ENCODE measurements around the gene HBG2.

Gene HBG2

DNA sequence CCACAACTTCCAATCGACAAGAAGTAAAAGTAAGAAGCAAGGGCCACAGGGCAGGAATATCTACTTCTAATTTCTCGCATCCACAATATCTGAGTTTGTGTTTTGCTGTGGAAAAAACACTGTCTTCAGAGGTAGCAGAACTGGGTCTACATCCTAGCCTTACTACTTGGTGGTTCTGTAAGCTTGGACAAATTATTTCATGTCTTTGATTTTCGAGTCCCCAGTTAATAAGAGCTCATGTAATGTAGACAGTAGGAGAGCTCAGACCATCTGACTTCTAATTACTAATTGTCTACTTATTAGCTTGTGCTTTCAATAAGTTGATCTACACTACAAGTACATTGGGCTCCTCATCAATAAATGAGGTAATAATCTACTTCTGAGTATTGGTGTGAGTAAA is 28.5 kb upstream of the HBG2 start:
- POLR2A ChIA-PET, result no interaction called here
- CTCF ChIA-PET, result no interaction called here
- TF ChIP-seq SUZ12 (IDR thresholded peaks at IDR 0.05), result no peak
- no peak for TF ChIP-seq ARNT (IDR thresholded peaks at IDR 0.05)
- TF ChIP-seq, protein P1, sequence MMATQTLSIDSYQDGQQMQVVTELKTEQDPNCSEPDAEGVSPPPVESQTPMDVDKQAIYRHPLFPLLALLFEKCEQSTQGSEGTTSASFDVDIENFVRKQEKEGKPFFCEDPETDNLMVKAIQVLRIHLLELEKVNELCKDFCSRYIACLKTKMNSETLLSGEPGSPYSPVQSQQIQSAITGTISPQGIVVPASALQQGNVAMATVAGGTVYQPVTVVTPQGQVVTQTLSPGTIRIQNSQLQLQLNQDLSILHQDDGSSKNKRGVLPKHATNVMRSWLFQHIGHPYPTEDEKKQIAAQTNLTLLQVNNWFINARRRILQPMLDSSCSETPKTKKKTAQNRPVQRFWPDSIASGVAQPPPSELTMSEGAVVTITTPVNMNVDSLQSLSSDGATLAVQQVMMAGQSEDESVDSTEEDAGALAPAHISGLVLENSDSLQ (IDR thresholded peaks at IDR 0.05), result no peak
- no peak for TF ChIP-seq ZNF384 (IDR thresholded peaks at IDR 0.05)
- no peak for TF ChIP-seq L3MBTL2 (conservative IDR thresholded peaks at IDR 0.05)
- no peak for TF ChIP-seq FOXA1 (IDR thresholded peaks at IDR 0.05)
- TF ChIP-seq FOXK2 (IDR thresholded peaks at IDR 0.05), result no peak
- TF ChIP-seq CTBP1 (IDR thresholded peaks at IDR 0.05; ENCODE audit: borderline replicate concordance), result no peak
- no peak for TF ChIP-seq FOXM1 (IDR thresholded peaks at IDR 0.05; ENCODE audit: borderline replicate concordance)
- no peak for TF ChIP-seq ELF4 (IDR thresholded peaks at IDR 0.05)
- no peak for DNase-seq (ENCODE audit: extremely low spot score)

DNA sequence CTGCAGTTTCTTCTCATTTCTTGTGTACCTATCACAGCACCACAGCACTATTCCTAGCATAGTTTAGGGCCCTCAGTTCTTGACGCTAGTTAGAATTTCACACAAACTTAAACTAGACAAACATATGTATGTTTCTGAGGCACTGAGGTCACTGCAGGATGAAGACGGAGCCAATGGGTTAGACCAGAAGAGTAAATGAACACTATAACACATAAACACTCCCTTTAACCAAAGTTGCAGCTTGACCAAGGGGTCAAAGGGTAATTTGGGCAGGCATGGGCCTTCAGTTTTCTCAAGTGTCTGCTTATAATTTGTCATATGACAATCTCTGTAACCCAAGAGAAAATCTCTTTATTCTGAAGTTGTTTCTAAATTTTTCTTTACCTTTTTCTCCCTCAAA is 28.0 kb upstream of the HBG2 start:
- no peak for DNase-seq (ENCODE audit: extremely low spot score)
- ChIA-PET POLR2A (no interaction called here), CTCF (no interaction called here)
- TF ChIP-seq BHLHE40 (IDR thresholded peaks at IDR 0.05; ENCODE audit: borderline replicate concordance), result no peak
- TF ChIP-seq FOXK2 (IDR thresholded peaks at IDR 0.05), result no peak
- TF ChIP-seq FOXM1 (IDR thresholded peaks at IDR 0.05; ENCODE audit: borderline replicate concordance), result no peak
- TF ChIP-seq L3MBTL2 (conservative IDR thresholded peaks at IDR 0.05), result no peak
- TF ChIP-seq ELF4 (IDR thresholded peaks at IDR 0.05), result no peak
- TF ChIP-seq FOXA1 (IDR thresholded peaks at IDR 0.05), result no peak

DNA sequence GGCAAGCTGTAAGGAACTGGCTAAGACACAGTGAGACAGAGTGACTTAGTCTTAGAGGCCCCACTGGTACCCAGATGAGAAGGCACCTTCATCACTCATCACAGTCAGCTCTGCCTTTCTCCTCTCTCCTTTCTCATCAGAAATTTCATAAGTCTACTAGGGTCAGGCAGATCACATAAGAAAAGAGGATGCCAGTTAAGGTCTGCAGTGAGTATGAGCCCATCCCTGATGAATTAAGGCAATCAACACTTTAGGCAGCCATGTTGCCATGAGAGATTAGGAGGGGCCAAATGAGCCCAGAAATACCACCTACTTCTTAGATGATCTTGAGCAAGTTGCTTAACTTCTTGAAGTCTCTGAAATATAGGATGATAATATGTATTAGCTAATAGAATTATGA is 27.0 kb upstream of the HBG2 start:
- no peak for DNase-seq (ENCODE audit: extremely low spot score)
- no peak for TF ChIP-seq SUZ12 (IDR thresholded peaks at IDR 0.05)
- no peak for TF ChIP-seq ELF4 (IDR thresholded peaks at IDR 0.05)
- TF ChIP-seq CTBP1 (IDR thresholded peaks at IDR 0.05; ENCODE audit: borderline replicate concordance), result no peak
- no peak for TF ChIP-seq TARDBP (IDR thresholded peaks at IDR 0.05)
- no peak for TF ChIP-seq ARNT (IDR thresholded peaks at IDR 0.05)
- TF ChIP-seq FOXM1 (IDR thresholded peaks at IDR 0.05; ENCODE audit: borderline replicate concordance), result no peak
- no peak for TF ChIP-seq BHLHE40 (IDR thresholded peaks at IDR 0.05; ENCODE audit: borderline replicate concordance)
- TF ChIP-seq FOXK2 (IDR thresholded peaks at IDR 0.05), result no peak
- no peak for TF ChIP-seq NFRKB (IDR thresholded peaks at IDR 0.05)
- TF ChIP-seq LEF1 (IDR thresholded peaks at IDR 0.05; ENCODE audit: borderline replicate concordance), result no peak
- TF ChIP-seq ZNF384 (IDR thresholded peaks at IDR 0.05), result no peak
- no peak for TF ChIP-seq HDGF (IDR thresholded peaks at IDR 0.05; ENCODE audit: borderline replicate concordance)
- TF ChIP-seq SP1 (IDR thresholded peaks at IDR 0.05), result no peak
- no peak for TF ChIP-seq FOXA1 (IDR thresholded peaks at IDR 0.05)
- ChIA-PET CTCF (no interaction called here), POLR2A (no interaction called here)

DNA sequence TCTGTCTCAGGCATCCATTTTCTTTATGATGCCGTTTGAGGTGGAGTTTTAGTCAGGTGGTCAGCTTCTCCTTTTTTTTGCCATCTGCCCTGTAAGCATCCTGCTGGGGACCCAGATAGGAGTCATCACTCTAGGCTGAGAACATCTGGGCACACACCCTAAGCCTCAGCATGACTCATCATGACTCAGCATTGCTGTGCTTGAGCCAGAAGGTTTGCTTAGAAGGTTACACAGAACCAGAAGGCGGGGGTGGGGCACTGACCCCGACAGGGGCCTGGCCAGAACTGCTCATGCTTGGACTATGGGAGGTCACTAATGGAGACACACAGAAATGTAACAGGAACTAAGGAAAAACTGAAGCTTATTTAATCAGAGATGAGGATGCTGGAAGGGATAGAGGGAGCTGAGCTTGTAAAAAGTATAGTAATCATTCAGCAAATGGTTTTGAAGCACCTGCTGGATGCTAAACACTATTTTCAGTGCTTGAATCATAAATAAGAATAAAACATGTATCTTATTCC is 26.1 kb upstream of the HBG2 start:
- ChIA-PET POLR2A (no interaction called here), CTCF (no interaction called here)
- TF ChIP-seq FOXM1 (IDR thresholded peaks at IDR 0.05; ENCODE audit: borderline replicate concordance) (no peak), ELF4 (IDR thresholded peaks at IDR 0.05) (no peak), SP1 (IDR thresholded peaks at IDR 0.05) (no peak), FOXA1 (IDR thresholded peaks at IDR 0.05) (no peak), NFRKB (IDR thresholded peaks at IDR 0.05) (no peak), LEF1 (IDR thresholded peaks at IDR 0.05; ENCODE audit: borderline replicate concordance) (no peak), L3MBTL2 (conservative IDR thresholded peaks at IDR 0.05) (no peak), SUZ12 (IDR thresholded peaks at IDR 0.05) (no peak), ZNF384 (IDR thresholded peaks at IDR 0.05) (no peak), FOXK2 (IDR thresholded peaks at IDR 0.05) (no peak), BHLHE40 (IDR thresholded peaks at IDR 0.05; ENCODE audit: borderline replicate concordance) (no peak), ARNT (IDR thresholded peaks at IDR 0.05) (no peak), HDGF (IDR thresholded peaks at IDR 0.05; ENCODE audit: borderline replicate concordance) (no peak), TARDBP (IDR thresholded peaks at IDR 0.05) (no peak), CTBP1 (IDR thresholded peaks at IDR 0.05; ENCODE audit: borderline replicate concordance) (no peak)
- TF ChIP-seq, protein P1 (IDR thresholded peaks at IDR 0.05), result no peak
- peak; percentile 13 for DNase-seq (ENCODE audit: extremely low spot score)

- ChIA-PET POLR2A (no interaction called here), CTCF (no interaction called here)
- no peak for DNase-seq (ENCODE audit: extremely low spot score)
- TF ChIP-seq LEF1 (IDR thresholded peaks at IDR 0.05; ENCODE audit: borderline replicate concordance) (no peak), L3MBTL2 (conservative IDR thresholded peaks at IDR 0.05) (no peak)
Measured at GRCh38 chr11:5279471-5280090, 25.0 kb upstream of the HBG2 start.

DNA sequence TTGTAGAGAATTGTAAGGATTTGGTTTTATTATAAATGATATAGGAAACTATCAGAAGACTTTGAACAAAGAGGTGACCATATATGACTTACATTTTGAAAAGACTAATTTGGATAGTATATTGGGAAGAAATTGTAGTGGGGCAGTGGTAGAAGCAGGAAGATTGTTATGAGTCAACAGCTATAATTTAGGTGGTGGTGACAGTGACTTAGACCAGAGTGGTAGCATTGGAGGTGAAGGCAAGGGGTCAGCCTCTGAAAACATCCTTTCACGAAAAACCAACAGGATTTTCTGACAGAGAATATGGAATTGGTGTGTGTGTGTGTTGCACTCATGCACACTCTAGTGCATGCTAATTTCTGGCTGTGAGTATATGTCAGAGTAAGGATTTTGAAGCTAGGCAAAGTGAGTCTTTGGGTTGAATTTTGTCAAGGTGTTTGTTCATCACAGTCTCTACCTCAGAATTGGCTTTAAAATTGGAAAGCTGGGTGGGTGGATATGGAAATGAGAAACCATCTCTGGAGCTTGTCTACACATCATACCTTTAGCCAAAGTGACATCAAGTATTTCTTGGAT is 23.3 kb upstream of the HBG2 start:
- no peak for DNase-seq (ENCODE audit: extremely low spot score)
- ChIA-PET POLR2A (no interaction called here), CTCF (no interaction called here)
- TF ChIP-seq TARDBP (IDR thresholded peaks at IDR 0.05) (no peak), ARNT (IDR thresholded peaks at IDR 0.05) (no peak), L3MBTL2 (conservative IDR thresholded peaks at IDR 0.05) (no peak), FOXK2 (IDR thresholded peaks at IDR 0.05) (no peak), CTBP1 (IDR thresholded peaks at IDR 0.05; ENCODE audit: borderline replicate concordance) (no peak), ZNF384 (IDR thresholded peaks at IDR 0.05) (no peak), ELF4 (IDR thresholded peaks at IDR 0.05) (no peak), SP1 (IDR thresholded peaks at IDR 0.05) (no peak), BHLHE40 (IDR thresholded peaks at IDR 0.05; ENCODE audit: borderline replicate concordance) (no peak)
- TF ChIP-seq, protein P1 (IDR thresholded peaks at IDR 0.05), result no peak
